ENCODE results near the gene AFF1.
A peak's percentile ranks its signal among the peaks of the same experiment; 100 is the strongest.

- TF ChIP-seq JUND (IDR thresholded peaks at IDR 0.05): peak in 1 of 2 donors; percentile 35
- no peak for TF ChIP-seq CTCF (IDR thresholded peaks at IDR 0.05; ENCODE audit: low read depth, low read length, missing input control)
- no peak for TF ChIP-seq GABPA (IDR thresholded peaks at IDR 0.05 in 1 of 2, conservative IDR thresholded peaks at IDR 0.05 in 1 of 2)
- TF ChIP-seq FOXA2 (IDR thresholded peaks at IDR 0.05): no peak
- peak; percentile 40 to 60 for TF ChIP-seq RAD21 (IDR thresholded peaks at IDR 0.05)
- TF ChIP-seq MAX (IDR thresholded peaks at IDR 0.05): no peak
- TF ChIP-seq TAF1 (conservative IDR thresholded peaks at IDR 0.05): no peak
- peak; percentile 10 for TF ChIP-seq REST (IDR thresholded peaks at IDR 0.05)
- TF ChIP-seq YY1 (IDR thresholded peaks at IDR 0.05): peak; percentile 75
Observed at GRCh38 chr4:87092389-87093141, 157.8 kb downstream of the AFF1 start.

Measured in liver (tissue), 3 donors.